Measurements from ENCODE around the gene HSD17B10.
A peak's percentile ranks its signal among the peaks of the same experiment; 100 is the strongest.
"Not testable (repeated sequence)": the region's sequence is repeated elsewhere in the genome, so short reads cannot be mapped to it uniquely, and the experiment has no call there.

HSD17B10 gene

GRCh38 chrX:53438174-53438831 lies 4.1 kb upstream of the HSD17B10 start:
- no peak for DNase-seq (ENCODE audit: extremely low read depth in 1 of 2, low read depth in 1 of 2)

- no peak for DNase-seq (ENCODE audit: extremely low read depth in 1 of 2, low read depth in 1 of 2)
Observed at GRCh38 chrX:53437206-53437605, 3.0 kb upstream of the HSD17B10 start.

GRCh38 chrX:53435997-53436396 lies 1.8 kb upstream of the HSD17B10 start:
- peak in 1 of 2 donors; percentile 23 for DNase-seq (ENCODE audit: extremely low read depth in 1 of 2, low read depth in 1 of 2)

GRCh38 chrX:53430231-53430630 lies 3.9 kb downstream of the HSD17B10 start:
- DNase-seq (ENCODE audit: extremely low read depth in 1 of 2, low read depth in 1 of 2), result no peak

GRCh38 chrX:53429755-53430154 lies 4.4 kb downstream of the HSD17B10 start:
- no peak for DNase-seq (ENCODE audit: extremely low read depth in 1 of 2, low read depth in 1 of 2)

- DNase-seq (ENCODE audit: extremely low read depth in 1 of 2, low read depth in 1 of 2), result no peak
Observed at GRCh38 chrX:53422861-53423306, 11.3 kb downstream of the HSD17B10 start, which contains the start of gene RIBC1. Gene RIBC1, plus strand, starts transcription at chrX:53422873. Its CDS starts 3,404 bp downstream, at chrX:53426277.

GRCh38 chrX:53422086-53422860 lies 11.9 kb downstream of the HSD17B10 start, which contains the start of gene SMC1A:
Gene SMC1A, minus strand, starts transcription at chrX:53422654. Its CDS starts 54 bp downstream, at chrX:53422600.
- peak; percentile 84 to 96 for DNase-seq (ENCODE audit: extremely low read depth in 1 of 2, low read depth in 1 of 2)

GRCh38 chrX:53421772-53422085 lies 12.4 kb downstream of the HSD17B10 start:
- DNase-seq (ENCODE audit: extremely low read depth in 1 of 2, low read depth in 1 of 2), result no peak

- DNase-seq (ENCODE audit: extremely low read depth in 1 of 2, low read depth in 1 of 2), result no peak
Observed at GRCh38 chrX:53421125-53421524, 13.0 kb downstream of the HSD17B10 start.

GRCh38 chrX:53420351-53420750 lies 13.8 kb downstream of the HSD17B10 start:
- not testable (repeated sequence) for DNase-seq (ENCODE audit: extremely low read depth in 1 of 2, low read depth in 1 of 2)

GRCh38 chrX:53412446-53412845 lies 21.7 kb downstream of the HSD17B10 start:
- DNase-seq (ENCODE audit: extremely low read depth in 1 of 2, low read depth in 1 of 2), result no peak

- no peak for DNase-seq (ENCODE audit: extremely low read depth in 1 of 2, low read depth in 1 of 2)
Observed at GRCh38 chrX:53403535-53403934, 30.6 kb downstream of the HSD17B10 start.

GRCh38 chrX:53398216-53398615 lies 36.0 kb downstream of the HSD17B10 start:
- no peak for DNase-seq (ENCODE audit: extremely low read depth in 1 of 2, low read depth in 1 of 2)

GRCh38 chrX:53395605-53396298 lies 38.4 kb downstream of the HSD17B10 start:
- DNase-seq (ENCODE audit: extremely low read depth in 1 of 2, low read depth in 1 of 2), result no peak

- no peak for DNase-seq (ENCODE audit: extremely low read depth in 1 of 2, low read depth in 1 of 2)
Observed at GRCh38 chrX:53383376-53384076, 50.6 kb downstream of the HSD17B10 start.
